Stimulated activated naive CD4-positive, alpha-beta T cell (primary cell): ENCODE data around the gene PPP1R2.
A peak's percentile ranks its signal among the peaks of the same experiment; 100 is the strongest.
"Not testable (repeated sequence)": the region's sequence is repeated elsewhere in the genome, so short reads cannot be mapped to it uniquely, and the experiment has no call there.

Experiments used
- DNase-seq, 6 experiments: peaks; one replicate each; lab custom pipeline; 2025; lab: John Stamatoyannopoulos, UW

PPP1R2 gene

DNA sequence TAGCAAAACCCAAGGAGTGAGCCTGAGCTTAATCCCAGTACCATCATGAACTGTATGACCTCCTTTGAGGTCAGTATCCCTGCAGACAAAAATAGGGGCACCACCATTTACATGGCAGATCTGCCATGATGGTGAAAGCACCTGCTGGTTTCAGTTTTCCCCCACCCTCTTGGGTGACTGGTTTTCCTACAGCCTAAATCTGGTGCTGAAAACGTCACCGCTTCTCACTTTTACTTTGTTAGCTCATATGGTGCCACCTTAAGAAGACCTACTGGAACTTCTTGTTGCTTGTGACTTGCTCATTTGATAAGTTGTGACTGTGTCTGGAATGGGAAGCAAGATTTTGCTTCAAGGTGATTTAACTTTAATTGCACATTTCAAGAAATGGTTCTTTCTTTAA lies 5.1 kb downstream of the PPP1R2 start:
- peak in 5 of 6 experiments; percentile 20 to 45 (median 27) for DNase-seq

DNA sequence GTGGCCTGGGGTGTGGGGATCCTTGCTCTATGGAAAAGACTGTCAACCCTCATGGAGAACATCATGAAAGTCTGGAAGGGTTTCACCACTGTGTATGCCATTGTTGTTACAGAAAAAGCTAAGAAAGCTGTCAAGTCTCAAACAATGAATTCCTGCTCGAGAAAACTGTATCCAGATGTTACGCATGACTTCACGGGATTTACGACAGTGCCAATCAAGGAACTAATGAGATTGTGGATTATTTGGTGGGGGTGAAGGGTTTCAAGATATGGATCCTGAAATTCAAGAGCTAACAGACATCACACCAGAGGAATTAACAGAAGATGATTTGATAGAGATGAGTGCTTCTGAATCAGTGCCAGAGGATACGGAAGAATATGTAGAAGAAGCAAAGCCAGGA lies 7.8 kb downstream of the PPP1R2 start:
- DNase-seq, result no peak

DNA sequence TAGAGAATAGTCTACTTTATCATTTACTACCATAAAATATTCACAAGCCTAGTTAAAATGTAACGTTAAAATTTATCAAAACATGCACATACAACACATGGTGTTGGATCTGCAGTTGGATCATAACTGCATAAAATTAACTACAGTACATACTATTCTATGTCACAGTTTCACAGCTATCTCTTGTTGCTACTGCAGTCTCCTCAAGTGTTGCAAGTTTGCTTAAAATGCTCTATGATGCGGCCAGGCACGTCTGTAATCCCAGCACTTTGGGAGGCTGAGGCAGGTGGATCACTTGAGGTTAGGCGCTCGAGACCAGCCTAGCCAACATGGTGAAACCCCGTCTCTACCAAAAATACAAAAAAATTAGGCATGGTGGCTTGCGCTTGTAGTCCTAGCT lies 10.3 kb downstream of the PPP1R2 start:
- no peak for DNase-seq

DNA sequence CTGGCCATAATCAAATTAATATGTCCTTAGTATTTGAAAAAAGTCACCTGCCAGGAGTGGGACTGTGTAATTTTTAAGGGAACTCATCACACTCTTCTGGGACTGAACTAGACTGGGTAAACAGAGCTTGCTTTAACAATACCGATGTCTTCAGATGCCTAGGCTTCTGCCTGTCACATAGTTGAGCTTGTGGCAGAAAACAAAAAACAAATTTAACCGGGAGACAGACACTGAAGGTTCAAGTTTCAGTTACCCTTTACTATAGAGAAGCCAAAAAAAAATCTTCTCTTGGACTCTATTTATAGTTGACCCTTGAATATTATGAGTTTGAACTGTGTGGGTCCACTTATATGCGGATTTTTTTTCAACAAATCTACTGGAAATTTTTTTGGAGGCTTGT lies 10.8 kb downstream of the PPP1R2 start:
- DNase-seq, result no peak

DNA sequence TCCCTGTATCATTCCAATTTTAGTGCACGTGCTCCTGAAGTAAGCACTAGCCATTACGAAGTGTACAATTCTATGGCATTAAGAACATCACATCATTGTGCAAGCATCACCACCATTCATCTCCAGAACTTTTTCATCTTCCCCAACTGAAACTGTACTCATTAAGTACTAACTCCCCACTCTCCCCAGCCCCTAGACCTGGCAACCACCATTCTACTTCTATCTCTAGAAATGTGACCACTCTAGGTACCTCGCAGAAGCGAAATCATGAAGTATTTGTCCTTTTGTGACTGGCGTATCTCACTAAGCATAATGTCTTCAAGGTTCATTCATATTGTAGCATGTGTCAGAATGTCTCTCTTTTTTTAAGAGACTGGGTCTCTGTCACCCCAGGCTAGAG lies 11.4 kb downstream of the PPP1R2 start:
- no peak for DNase-seq

DNA sequence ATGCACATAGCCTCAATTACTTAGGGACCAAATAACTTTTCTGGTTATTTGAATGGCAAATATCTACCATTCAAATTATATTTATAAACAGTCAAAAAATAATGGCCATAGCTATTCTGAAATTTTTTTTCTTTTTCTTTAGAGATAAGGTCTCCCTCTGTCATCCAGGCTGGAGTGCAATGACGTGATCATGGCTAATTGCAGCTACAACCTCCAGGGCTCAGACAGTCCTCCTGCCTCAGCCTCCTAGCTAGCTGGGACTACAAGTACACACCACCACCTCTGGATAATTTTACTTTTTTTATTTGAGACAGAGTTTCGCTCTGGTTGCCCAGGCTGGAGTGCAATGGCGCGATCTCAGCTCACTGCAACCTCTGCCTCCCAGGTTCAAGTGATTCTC lies 16.6 kb downstream of the PPP1R2 start:
- DNase-seq, result no peak

DNA sequence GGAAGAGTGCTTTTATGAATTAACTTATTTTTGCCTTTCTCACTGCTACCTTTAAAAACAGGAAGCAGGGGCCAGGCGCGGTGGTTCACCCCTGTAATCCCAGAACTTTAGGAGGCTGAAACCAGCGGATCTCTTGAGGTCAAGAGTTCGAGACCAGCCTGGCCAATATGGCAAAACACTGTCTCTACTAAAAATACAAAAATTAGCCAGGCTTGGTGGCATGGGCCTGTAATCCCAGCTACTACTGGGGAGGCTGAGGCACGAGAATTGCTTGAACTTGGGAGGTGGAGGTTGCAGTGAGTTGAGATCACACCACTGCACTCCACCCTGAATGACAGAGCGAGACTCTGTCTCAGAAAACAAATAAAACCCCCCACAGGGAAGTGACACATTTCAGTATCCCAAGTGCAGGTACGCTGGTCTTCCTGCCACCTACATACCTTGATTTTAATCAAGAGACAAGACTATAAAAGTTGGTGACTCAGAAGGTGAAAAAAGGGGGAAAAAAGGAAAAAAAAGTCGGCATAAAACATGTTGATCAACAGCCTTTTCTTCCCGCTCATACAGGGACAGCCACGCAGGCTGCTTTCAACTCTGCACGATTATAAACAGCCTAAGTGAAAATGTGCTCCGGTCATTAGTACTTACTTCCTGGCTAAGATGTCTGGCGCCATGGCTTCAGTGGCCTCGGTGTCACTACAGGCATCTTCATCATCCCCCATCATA lies 18.8 kb downstream of the PPP1R2 start:
- DNase-seq, result peak in 1 of 6 experiments; percentile 31

DNA sequence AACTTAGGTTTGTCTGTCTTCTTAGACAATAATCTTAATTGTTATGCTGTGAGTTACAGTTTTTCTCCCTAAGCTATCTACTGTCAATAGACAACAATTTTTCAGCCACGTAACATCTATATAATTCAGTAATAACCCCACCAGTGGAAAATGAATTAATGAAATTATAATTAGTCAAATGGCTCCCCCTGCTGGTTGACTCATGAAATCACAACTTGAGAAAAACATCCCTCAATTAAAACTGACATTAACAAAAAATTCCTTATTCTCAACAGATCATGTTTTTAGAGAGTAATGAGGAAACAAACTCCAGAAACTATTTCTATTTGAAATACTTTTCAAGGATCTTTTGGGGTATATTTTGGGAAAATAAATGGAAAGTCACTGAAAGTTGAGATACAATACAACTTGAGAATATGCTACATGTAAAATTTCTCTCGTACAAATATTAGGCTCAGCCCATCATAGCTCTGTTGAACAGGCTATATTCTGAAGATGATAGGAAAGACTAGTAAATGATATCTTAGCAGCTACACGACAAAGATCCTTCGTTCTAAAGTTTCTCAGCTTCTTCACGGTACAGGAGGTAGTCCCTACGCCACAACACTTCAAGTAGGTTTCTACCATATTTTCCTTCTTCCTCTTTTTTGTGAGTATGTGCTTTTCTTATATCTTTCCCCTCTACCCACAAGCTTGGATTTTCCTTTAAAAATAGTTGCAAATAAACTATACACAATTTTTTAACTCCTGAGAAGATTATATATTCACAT lies 20.7 kb downstream of the PPP1R2 start:
- peak in 4 of 6 experiments; percentile 8 to 66 (median 36) for DNase-seq

DNA sequence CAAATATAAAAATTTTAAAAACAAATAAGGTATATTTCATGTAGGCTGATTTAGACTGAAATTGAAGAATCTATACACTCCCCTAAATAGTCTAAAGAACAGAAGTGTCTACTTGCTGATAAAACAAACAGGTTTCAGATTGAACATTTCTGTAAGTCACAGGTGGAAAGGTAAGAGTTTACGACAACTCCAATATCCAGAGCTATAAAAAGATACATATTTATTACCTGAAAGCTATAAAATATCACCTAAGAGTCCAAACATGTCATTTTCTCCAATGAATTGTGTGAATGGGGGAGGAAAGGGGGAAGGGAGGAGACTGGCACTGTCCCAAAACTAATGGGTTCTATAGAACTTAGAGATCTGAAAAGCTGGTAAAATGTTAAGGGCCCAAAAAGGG lies 26.1 kb downstream of the PPP1R2 start:
- DNase-seq, result no peak

DNA sequence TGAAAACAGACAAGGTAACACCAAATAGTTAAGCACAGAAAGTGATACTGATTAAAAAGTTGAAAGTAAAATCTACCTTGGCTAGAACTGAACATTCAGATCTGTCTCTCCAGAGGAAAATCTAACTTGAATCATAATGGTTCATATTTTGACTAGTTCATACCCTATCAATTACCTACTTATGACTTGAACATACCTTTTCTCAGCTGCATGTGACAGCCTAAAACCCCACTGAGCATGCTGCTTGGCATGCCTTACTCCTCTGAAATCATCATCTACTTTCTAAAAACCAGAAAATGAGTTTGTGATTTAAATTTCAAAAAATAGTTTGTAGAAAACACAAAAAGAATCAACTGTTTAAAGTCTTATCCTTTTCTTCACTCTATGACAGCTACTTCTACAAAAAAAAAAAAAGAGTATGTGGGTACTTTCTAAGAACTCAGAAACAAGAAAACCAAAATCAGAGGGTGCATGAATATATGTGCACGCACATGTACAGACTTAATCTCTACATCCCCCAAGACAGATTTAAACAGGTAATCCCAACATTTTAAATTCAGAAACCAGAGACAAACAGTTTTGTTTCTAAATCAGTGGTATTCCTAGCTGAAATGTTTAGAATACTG lies 28.4 kb downstream of the PPP1R2 start:
- not testable (repeated sequence) for DNase-seq

DNA sequence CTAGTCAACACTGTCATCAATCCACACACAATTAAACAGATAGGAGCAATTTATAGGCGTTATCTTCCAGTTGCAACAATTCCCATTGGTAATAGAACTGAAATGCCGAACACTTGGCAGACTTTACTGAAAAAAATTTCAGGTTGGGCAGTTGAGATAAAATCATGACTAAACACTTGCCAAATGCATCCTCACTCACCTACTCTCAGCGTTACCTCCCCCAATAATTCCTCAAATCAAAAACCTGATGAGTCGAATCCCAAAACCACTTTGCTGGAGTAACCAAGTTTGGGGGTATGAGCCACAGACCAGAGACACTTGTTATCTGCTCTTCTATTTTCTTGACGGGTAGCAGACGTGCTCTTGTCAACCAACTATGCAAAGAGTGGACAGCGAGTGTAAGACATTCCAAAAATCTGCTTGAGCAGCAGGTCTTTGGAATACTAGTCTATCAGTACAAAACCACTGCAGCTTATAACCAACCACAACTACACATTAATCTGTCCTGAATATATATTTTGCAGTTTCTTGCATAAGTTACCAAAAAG lies 30.3 kb downstream of the PPP1R2 start:
- no peak for DNase-seq

DNA sequence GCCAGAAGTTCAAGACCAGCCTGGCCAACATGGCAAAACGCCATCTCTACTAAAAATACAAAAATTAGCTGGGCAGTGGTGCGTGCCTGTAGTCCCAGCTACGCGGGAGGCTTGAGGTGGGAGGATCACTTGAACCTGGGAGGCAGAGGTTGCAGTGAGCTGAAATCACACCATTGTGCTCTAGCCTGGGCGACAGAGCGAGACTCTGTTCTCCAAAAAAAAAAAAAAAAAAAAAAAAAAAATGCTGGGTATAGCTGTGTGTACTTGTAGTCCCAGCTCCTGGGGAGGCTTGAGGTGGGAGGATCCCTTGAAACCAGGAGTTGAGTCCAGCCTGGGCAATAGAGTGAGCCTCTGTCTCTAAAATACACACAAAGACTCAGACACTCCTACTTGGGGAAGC lies 32.0 kb downstream of the PPP1R2 start:
- no peak for DNase-seq

DNA sequence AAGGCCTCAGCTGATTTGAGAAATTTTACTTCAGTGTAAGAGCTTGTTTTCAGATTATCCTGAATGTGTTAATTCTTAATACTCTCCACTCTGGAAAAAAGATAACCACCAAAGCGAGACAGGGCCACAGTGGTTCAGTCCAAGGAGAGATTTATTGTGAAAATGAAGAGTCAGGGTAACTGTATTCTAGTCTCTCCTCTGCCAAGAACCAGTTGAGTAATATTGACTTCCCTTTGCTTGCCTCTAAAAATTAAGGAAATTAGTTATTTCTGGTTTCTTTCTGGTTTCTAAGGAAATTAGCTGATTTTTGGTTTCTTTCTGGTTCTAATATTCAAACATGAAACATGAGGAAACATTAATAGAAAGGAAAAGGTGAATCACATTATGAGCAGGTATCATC lies 34.9 kb downstream of the PPP1R2 start:
- DNase-seq, result no peak

DNA sequence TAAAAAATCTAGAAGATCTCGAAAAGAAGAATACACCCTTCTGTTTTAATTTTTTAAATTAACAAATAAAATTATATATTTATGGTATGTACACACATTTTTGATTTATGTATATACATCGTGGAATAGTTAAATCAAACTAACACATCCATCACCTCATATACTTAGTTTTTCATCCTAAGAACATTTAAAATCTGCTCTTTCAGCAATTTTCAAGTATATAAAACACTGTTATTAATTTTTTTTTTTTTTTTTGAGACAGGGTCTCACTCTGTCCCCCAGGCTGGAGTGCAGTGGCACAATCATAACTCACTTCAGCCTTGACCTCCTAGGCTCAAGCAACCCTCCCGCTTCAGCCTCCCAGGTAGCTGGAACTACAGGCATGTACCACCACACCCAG lies 67.5 kb downstream of the PPP1R2 start:
- no peak for DNase-seq

DNA sequence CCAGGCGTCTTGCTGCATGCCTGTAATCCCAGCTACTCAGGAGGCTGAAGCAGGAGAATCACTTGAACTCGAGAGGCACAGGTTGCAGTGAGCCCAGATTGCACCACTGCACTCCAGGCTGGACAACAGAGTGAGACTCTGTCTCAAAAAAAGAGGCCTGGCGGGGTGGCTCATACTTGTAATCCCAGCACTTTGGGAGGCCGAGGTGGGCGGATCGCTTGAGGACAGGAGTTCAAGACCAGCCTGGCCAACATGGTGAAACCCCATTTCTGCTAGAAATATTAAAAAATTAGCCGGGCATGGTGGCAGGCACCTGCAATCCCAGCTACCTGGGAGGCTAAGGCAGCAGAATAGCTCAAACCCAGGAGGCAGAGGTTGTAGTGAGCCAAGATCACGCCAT lies 68.0 kb downstream of the PPP1R2 start:
- DNase-seq, result not testable (repeated sequence)

DNA sequence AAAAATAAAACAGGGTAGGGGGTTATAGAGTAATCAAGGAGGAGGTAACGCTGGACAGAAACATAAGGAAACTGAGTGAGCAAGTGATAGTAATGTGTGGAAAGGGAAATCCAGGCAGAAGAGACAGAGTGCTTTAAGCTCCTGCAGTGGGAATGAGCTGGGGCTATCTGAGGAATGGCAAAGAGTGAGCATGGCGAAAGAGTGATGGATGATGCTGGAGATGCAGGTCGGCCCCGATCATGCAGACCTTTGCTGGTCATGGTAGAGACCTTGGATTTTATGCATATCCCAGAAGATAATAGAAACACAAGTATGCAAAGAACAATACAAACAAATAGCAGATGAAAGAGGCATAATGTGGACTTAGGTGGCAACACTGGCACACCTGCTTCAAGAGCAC lies 74.3 kb downstream of the PPP1R2 start:
- no peak for DNase-seq

DNA sequence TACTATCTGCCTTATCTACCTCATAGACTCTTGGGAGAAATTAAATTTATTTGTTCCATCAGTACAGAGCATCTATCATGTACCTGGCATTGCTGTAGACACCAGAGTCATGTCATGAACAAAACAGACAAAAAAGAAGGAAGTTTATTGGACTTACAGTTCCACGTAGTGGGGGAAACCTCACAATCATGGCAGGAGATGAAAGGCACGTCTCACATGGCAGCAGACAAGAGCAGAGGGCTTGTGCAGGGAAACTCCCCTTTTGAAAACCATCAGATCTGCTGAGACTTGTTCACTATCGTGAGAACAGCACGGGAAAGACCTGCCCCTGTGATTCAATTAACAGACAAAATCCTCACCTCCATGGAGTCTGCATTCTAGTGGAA lies 74.7 kb downstream of the PPP1R2 start:
- no peak for DNase-seq

DNA sequence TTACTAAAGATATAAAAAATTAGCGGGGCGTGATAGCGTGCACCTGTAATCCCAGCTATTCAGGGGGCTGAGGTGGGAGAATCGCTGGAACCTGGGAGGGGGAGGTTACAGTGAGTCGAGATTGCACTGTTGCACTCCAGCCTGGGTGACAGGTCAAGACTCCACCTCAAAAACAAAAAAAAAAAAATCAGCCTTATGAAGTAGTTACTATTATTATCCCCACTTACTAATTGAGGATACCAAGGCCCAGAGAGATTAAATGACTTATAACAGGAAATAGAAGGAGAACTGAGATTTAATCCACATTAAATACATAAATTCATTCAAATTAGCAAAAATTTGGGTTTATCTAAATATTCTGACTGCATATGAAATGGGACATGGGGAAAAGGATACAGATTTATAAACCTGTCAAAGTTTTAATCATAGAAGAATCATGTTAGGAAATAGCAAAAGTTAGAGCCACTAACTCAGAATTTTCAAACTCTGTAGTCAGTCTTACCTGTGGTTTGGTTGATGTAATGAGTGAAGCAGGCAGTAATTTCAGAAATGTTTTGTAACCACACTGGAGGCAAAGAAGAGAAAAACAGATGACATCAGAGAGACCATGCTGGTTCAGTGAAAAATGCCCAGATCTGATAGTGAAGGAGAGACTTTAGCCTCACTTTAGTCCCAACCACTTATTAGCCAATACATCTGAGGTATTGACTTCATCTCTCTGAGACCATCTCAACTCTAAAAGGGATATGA lies 75.3 kb downstream of the PPP1R2 start:
- DNase-seq, result peak in 3 of 6 experiments; percentile 3 to 34 (median 15)

DNA sequence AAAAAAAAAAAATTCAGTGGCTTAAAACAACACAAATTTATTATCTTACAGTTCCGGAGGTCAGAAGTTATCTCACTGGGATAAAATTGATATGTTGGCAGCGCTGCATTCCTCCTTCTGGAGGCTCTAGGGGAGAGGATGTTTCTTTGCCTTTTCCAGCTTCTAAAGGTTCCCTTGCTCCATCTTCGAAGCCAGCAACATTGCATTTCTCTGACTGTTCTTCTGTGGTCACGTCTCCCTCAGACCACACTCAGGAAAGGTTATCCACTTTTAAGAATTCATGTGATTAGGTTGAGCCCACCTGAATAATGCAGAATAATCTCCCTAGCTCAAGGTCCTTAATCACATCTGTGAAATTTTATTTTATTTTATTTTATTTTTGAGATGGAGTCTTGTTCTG lies 76.9 kb downstream of the PPP1R2 start:
- no peak for DNase-seq
